Lower leg skin (tissue), 4 donors: ENCODE results near the gene EPS8L3. TPM values are rescaled to one million over a fixed set of nuclear protein-coding genes. Genes with fewer than 3 reads are reported as not detected.

Source experiments
- DNase-seq, 2 donors: peaks; one replicate each; pipeline ENCODE4 v3.0.0-alpha.2; 2019; ENCODE audit warnings: low spot score in 2 of 2
- H3K4me3 ChIP-seq: fragments of 200-600 bp; sonication (generic); 2 replicates; pipeline ENCODE4 v1.5.1; 2017; ENCODE audit warnings: mild to moderate bottlenecking, low read depth; ENCODE audit not compliant: poor library complexity, severe bottlenecking
- POLR2A ChIP-seq, 2 donors: fragments of 450-650 bp; IDR thresholded peaks; one replicate each; pipeline ENCODE4 v1.6.1; 2016 to 2017; ENCODE audit warnings: antibody characterized with exemption in 2 of 2, mild to moderate bottlenecking in 1 of 2, moderate library complexity in 1 of 2
- WGBS, 2 donors: methylation state at CpG; one replicate each; pipeline ENCODE4 v1.1.5; 2018; 5-methylcytosine and 5-hydroxymethylcytosine counted together
- intact Hi-C: fragments of 100-400 bp; cut with DNase I; formaldehyde crosslinking; loops from one replicate; pipeline ENCODE4 v1.15.0; 2023; ENCODE audit warnings: low total_unique reads
- total RNA-seq, 4 donors: library from RNA; depleted of rRNA; stranded (reverse); fragments of >200 nt; gene quantifications; one replicate each; pipeline ENCODE4 v1.1.0, GENCODE V29; 2016
- TF ChIP-seq, protein P1 (sequence below), 3 donors: fragments of 450-650 bp; IDR thresholded peaks; one replicate each; pipeline ENCODE4 v1.5.1; 2016; ENCODE audit warnings: antibody characterized with exemption in 3 of 3, mild to moderate bottlenecking in 3 of 3, moderate library complexity in 2 of 3

The EPS8L3 gene
- total RNA-seq, 4 donors from 2014 or later = not detected

DNA sequence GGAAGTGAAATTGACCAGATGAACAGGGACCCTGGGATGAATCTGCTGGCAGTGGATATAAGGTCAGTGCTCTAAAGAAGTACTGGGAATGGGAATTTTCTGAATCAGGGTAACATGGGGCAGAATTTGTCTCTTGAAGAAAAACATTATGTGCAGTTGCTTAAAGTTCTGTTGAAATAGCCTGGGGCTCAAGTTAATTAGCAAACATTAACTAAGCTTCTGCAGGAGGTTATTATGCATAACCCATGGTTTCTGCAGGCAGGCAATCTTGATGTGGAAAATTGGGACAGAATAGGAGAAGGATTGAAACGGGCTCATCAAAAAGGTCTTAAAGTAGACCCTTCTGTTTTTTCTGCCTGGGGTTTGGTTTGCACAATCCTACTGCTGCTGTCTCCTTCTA is 37.7 kb downstream of the EPS8L3 start:
- no peak for DNase-seq
- 50 to 57% methylated on average over 1 of the region's 1 CpG for WGBS, 2 donors
- TF ChIP-seq POLR2A (IDR thresholded peaks at IDR 0.05) = no peak
- TF ChIP-seq, protein P1, sequence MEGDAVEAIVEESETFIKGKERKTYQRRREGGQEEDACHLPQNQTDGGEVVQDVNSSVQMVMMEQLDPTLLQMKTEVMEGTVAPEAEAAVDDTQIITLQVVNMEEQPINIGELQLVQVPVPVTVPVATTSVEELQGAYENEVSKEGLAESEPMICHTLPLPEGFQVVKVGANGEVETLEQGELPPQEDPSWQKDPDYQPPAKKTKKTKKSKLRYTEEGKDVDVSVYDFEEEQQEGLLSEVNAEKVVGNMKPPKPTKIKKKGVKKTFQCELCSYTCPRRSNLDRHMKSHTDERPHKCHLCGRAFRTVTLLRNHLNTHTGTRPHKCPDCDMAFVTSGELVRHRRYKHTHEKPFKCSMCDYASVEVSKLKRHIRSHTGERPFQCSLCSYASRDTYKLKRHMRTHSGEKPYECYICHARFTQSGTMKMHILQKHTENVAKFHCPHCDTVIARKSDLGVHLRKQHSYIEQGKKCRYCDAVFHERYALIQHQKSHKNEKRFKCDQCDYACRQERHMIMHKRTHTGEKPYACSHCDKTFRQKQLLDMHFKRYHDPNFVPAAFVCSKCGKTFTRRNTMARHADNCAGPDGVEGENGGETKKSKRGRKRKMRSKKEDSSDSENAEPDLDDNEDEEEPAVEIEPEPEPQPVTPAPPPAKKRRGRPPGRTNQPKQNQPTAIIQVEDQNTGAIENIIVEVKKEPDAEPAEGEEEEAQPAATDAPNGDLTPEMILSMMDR (IDR thresholded peaks at IDR 0.05) = no peak
- no peak overlapping the region for H3K4me3 ChIP-seq
- intact Hi-C loops = no loop called here

DNA sequence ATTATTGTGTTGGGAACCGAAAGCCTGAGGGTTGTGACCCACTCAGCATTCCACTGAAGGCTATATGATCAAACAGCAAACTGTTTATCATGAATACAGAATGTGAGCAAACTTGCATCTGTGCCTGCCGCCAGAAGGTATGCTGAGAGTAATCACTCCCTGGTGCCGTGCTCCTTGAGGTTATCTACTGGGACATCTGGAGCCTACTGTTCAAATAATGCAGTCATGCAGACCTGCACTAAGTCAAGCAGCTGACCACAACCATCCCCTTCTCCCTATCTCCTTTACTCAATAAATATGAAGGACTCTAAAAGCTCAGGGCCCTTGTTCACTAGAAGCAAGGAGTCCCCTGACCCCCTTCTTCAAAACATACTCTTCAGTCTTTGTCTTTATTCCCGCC is 38.2 kb downstream of the EPS8L3 start:
- TF ChIP-seq, protein P1 (IDR thresholded peaks at IDR 0.05) = no peak
- TF ChIP-seq POLR2A (IDR thresholded peaks at IDR 0.05) = no peak
- no peak overlapping the region for H3K4me3 ChIP-seq
- DNase-seq = no peak
- 80 to 85% methylated on average over 4 of the region's 4 CpGs for WGBS, 2 donors
- intact Hi-C loops = no loop called here

DNA sequence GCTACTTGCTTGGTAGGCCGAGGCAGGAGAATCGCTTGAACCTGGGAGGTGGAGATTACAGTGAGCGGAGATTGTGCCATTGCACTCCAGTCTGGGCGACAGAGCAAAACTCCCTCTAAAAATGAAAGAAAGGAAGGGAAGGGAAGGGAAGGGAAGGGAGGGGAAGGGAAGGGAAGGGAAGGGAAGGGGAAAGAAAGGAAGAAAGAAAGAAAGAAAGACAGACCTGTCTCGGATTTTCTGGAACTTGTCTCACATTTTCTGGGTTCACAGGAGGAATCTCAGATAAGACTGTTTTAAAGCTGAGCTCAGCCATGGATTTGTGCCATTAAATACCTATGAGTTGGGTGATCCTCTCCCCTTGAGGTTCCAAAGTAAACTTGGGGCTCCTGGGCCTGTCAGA is 38.8 kb downstream of the EPS8L3 start:
- DNase-seq = no peak
- TF ChIP-seq, protein P1 (IDR thresholded peaks at IDR 0.05) = no peak
- TF ChIP-seq POLR2A (IDR thresholded peaks at IDR 0.05) = no peak
- WGBS, 2 donors = 86 to 90% methylated on average over 5 of the region's 5 CpGs
- intact Hi-C loops = no loop called here
- H3K4me3 ChIP-seq = no peak overlapping the region

DNA sequence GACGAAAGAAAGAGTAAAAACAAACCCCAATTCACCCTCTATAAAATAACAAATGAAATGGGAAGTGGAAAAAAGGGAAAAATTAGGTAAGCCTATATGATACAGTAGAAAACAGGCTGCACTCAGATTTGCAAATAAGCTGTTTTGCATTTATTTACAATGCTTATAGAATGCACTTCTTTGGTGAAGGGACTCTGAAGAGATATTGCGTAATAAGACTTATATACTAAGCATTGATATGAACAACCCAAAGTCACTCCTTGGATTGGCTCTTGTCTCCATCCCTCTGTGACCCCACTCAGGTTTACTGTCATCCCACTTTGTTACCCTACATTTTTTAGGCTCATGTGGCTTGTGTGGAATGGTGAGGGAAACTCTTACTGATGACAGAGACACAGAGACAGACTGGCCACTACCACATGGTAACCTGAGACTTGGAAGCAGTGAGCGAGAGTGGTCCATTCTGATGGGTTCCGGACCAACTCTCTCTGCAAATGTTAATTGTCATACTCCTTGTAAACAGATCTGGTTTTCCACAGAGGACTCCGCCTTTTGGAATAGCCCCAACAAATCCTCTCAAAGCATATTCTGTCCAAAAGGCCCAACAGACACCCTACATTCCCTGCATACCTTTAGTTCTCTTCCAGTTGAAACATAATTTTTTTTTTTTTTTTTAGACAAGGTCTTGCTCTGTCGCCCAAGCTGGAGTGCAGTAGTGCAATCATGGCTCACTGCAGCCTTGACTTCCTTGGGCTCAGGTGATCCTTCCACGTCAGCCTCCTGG is 40.6 kb downstream of the EPS8L3 start:
- intact Hi-C loops = no loop called here
- no peak for DNase-seq
- 66 to 68% methylated on average over 7 of the region's 7 CpGs for WGBS, 2 donors
- TF ChIP-seq, protein P1 (IDR thresholded peaks at IDR 0.05) = no peak
- no peak for TF ChIP-seq POLR2A (IDR thresholded peaks at IDR 0.05)
- H3K4me3 ChIP-seq = no peak overlapping the region

DNA sequence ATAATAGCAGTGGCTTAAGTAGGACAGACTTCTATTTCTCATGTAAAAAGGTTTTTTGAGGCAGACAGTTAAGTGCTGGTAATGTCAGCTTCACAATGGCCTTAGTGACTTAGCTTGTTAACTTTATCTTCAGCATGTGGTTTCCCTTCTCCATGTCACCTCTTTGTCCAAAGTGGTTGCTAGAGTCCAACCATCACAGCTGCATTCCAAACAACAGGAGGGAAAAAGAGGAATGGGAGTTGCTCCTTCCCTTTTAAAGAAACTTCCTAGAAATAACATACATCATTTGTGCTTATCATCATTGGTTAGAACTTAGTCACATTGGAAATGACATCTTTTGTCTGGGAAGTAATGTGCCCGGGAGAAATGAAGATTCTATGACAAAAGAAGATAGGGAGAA is 41.8 kb downstream of the EPS8L3 start:
- intact Hi-C loops = no loop called here
- 93 to 100% methylated on average over 1 of the region's 1 CpG for WGBS, 2 donors
- no peak overlapping the region for H3K4me3 ChIP-seq
- no peak for DNase-seq
- no peak for TF ChIP-seq POLR2A (IDR thresholded peaks at IDR 0.05)
- TF ChIP-seq, protein P1 (IDR thresholded peaks at IDR 0.05) = no peak

DNA sequence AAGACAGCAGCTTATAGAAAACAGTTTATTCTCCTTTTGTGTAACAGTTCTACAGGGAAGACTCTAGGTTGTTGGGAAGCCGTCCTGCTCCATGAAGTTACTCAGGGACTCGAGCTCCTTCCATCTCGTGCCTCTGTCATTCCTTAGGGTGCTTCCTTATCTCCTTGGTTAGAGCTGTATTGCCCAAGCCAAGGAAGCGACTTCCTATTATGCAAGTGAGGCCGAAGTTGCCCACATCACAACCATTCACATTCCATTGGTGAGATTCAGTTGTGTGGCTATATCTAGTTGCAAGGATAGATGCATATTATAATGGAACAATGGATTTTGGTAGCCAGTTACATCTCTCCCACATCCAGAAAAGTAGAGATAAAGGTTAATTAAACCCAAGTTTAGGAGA is 42.7 kb downstream of the EPS8L3 start:
- intact Hi-C loops = no loop called here
- no peak for TF ChIP-seq POLR2A (IDR thresholded peaks at IDR 0.05)
- TF ChIP-seq, protein P1 (IDR thresholded peaks at IDR 0.05) = no peak
- WGBS, 2 donors = 83 to 89% methylated on average over 5 of the region's 5 CpGs
- DNase-seq = no peak
- H3K4me3 ChIP-seq = no peak overlapping the region
